GM18867 (cell line): ENCODE data around the gene RANGRF.
"Not testable (repeated sequence)": the region's sequence is repeated elsewhere in the genome, so short reads cannot be mapped to it uniquely, and the experiment has no call there.

Source experiments
- ATAC-seq: cut with Tn5 transposase; IDR thresholded peaks from one replicate; pipeline ENCODE4 v1.9.1; 2021; ENCODE audit warnings: mild to moderate bottlenecking, moderate library complexity; ENCODE audit not compliant: unreplicated experiment

Gene RANGRF, protein sequence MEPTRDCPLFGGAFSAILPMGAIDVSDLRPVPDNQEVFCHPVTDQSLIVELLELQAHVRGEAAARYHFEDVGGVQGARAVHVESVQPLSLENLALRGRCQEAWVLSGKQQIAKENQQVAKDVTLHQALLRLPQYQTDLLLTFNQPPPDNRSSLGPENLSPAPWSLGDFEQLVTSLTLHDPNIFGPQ

DNA sequence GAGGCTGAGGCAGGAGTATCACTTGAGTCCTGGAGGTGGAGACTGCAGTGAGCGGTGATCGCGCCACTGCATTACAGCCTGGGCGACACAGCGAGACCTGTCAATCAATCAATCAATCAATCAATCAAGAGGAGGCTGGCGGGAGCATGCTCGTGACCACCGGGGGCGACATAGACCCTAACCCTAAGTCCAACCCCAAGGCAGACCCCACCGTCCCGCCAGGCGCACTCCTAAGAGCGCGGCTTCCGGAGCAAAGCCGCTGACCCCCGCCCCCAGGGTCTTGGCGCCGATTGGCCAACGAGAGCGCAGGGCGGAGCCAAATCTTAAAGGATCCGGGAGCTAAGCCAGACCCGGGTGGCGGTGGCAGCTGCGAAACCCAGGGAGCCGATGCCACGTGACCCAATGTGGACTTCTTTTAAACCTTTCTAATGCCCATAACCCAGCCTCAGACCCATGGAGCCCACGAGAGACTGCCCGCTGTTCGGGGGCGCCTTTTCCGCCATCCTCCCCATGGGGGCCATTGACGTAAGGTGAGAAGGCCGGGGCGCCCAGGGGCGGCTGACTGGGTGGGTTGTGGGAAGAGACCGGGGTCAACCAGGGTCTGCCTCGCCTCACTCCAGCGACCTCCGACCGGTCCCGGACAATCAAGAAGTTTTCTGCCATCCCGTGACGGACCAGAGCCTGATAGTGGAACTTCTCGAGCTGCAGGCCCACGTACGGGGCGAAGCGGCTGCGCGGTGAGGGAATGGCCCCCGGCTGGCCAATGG is at the start of gene RANGRF:
Gene RANGRF, plus strand, starts transcription at position 335 of the 767 bp plus-strand sequence. Its CDS starts 119 bp downstream, at position 454.
- peak; percentile 74 for ATAC-seq

DNA sequence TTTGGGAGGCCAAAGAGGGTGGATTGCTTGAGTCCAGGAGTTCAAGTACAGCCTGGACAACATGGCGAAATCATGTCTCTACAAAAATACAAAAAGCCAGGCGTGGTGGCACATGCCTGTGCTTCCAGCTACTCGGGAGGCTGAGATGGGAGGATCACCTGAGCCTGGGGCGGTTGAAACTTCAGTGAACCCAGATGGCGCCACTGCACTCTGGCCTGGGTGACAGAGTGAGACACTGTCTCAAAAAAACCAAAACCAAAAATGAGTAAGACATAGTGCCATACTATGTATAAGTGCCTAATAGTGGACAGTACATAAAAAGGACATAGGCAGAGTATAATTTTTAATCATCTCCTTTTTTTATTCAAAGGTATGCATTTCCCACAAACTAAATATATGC is 44.6 kb upstream of the RANGRF start:
- no peak for ATAC-seq

DNA sequence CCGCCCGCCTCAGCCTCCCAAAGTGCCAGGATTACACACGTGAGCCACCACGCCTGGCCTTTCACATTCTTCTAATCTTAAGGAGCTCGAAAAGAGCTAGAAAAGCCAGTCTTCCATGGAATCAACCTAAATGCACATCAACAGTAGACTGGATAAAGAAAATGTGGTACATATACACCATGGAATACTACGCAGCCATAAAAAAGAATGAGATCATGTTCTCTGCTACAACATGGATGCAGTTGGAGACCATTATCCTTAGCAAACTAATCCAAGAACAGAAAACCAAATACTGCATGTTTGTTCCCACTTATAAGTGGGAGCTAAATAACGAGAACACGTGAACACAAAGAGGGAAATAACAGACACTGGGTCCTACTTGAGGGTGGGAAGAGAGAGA is 43.7 kb upstream of the RANGRF start:
- ATAC-seq, result no peak

DNA sequence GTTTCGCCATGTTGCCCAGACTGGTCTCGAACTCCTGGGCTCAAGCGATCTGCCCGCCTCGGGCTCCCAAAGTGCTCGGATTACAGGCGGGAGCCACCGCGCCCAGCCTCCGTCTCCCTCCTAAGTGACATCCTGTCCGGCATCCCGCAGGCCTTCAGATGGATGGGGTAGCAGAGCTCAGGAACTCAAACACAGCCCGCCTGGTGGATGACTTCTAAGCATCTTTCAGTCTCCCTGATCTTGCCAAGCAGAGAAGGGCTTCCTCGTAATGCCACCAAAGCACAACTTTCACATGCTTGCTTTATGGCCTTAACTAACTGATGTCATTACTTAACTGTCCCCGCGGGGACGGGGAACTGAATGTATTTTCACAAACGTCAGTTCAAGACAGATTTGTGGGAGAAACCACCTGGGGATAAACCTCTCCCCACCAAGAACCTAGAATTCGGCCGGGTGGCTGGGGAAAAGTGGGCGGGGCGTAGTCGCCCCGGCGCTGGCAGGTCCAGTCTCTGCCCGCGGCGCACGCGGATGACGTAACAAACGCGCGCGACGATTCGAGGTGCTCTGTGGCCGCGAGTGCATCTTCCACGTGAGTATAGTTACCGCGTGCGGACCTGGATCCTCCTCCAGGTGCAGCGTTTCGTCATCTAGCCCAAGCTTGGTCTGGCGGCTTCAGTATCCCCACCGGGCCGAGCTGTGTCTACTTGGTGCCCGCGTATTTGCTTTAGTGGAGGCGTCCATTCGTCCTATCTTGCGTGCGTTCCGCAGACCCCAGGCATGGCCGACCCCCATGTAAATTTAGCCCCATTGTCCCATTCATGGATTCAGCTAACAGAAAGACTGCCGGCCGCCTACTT is 39.5 kb upstream of the RANGRF start, which contains the start of gene PFAS:
Gene PFAS, plus strand, starts transcription at position 539 of the 857 bp plus-strand sequence. CDS start 4,649 bp downstream, outside the sequence.
- peak; percentile 57 for ATAC-seq

DNA sequence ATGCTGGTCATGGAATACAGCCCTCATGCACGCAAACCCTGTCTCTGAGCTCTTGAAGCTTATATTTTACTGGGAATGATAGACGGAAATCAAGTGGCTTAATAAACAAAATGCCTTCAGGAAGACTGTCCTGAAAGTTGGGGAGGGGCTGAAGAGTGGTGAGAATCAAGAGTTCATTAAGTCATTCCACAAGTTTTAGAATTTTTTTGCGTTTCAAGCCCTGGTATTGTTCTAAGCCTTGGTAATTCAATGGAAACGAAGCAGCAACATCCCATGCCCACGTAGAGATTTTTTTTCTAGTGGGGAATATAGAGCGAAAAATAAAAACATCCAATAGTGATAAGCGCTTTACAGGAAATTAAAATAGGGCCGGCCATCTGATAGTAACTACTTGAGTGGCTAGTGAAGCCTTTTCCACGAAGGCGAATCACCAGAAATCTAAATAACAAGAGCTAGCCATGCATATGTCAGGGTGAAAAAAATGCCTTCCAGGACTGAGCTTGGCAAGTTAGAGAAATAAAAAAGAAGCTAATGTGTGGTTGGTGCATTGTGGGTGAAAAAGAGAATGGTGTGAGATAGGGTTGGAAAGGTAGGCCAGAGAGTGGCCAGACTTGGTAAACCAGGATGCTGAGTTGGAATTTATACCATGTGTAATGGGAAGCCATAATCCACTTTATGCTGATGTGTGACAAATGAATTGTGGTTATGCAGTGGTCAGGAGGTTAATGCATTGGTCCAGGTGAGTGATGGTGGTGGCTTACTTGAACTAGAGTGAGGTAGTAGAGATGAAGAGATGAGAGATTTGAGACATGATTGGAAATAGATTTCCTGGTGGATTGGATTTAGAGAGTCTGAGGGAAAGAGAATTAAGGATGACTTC is 38.6 kb upstream of the RANGRF start:
- ATAC-seq, result no peak

DNA sequence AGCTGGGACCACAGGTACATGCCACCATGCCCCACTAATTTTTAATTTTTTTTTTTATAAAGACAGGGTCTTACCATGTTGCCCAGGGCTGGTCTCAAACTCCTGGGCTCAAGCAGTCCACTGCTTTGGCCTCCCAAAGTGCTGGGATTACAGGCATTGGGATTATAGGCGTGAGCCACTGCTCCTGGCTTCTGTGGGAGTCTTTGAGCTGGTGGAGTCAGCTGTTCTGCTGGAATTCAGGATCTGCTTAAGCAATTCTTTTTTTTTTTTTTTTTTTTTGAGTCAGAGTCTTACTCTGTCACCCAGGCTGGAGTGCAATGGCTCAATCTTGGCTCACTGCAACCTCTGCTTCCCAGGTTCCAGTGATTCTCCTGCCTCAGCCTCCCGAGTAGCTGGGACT is 37.1 kb upstream of the RANGRF start:
- not testable (repeated sequence) for ATAC-seq

DNA sequence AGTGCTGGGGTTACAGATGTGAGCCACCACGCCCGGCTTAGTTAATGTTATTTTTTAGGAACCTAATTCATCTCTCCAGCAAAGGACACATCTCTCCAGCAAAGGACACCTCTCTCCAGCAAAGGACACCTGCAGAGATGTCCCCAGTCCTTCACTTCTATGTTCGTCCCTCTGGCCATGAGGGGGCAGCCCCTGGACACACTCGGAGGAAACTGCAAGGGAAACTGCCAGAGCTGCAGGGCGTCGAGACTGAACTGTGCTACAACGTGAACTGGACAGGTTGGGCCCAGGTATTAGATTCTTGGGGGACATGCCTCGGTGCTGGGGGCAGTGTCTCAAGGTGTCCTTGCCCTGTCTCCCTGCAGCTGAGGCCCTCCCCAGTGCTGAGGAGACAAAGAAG is 34.7 kb upstream of the RANGRF start:
- ATAC-seq, result no peak

DNA sequence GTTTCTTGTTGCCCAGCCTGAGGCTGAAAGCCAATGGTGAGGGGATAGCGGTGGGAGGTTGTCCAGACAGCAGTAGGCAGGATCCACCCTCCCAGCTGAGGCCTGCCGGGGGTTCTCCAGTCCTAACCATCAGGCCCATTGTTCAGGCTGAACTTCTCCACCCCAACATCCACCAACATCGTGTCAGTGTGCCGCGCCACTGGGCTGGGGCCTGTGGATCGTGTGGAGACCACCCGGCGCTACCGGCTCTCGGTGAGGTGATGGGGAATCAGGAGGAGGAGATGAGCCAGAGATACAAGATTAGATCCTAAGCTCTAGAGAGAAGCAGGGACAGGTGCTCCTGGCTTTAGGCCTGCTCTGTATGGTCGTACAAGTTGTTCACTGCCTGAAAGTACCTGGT is 33.6 kb upstream of the RANGRF start:
- no peak for ATAC-seq

DNA sequence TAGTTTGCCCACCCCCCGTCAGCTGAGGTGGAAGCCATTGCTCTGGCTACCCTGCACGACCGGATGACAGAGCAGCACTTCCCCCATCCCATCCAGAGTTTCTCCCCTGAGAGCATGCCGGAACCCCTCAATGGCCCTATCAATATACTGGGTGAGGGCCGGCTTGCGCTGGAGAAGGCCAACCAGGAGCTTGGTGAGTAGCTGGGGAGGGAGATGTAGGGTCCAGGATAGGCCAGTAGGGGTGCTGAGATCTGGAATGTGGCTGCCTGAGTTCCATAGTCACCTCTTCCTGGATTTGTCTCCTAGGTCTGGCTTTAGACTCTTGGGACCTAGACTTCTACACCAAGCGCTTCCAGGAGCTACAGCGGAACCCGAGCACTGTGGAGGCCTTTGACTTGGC is 33.0 kb upstream of the RANGRF start:
- no peak for ATAC-seq

DNA sequence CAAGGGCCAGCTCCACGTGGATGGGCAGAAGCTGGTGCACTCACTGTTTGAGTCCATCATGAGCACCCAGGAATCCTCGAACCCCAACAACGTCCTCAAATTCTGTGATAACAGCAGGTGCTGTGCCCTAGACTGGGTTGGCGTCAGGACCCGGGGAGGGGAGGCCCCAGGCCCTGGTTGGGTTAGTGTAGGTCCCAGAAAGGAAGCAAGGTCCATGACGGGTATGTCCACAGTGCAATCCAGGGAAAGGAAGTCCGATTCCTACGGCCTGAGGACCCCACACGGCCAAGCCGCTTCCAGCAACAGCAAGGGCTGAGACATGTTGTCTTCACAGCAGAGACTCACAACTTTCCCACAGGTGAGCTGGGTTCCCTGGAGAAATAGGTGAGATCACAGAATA is 32.2 kb upstream of the RANGRF start:
- ATAC-seq, result no peak

DNA sequence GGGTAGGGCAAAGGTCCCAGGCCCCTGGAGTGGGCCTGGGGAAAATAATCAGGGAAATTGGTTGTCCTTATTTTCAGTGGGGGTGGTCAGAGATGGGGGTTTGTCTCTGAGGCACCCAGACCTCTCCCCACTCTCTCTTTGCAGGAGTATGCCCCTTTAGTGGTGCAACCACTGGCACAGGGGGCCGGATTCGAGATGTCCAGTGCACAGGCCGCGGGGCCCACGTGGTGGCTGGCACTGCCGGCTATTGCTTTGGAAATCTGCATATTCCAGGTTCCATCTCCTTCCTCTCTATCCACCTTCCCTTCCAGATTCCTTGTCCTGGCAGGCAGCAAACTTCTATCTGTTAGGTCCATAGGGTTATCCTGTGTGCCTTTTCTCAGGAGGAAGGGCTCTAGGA is 31.8 kb upstream of the RANGRF start:
- ATAC-seq, result no peak

DNA sequence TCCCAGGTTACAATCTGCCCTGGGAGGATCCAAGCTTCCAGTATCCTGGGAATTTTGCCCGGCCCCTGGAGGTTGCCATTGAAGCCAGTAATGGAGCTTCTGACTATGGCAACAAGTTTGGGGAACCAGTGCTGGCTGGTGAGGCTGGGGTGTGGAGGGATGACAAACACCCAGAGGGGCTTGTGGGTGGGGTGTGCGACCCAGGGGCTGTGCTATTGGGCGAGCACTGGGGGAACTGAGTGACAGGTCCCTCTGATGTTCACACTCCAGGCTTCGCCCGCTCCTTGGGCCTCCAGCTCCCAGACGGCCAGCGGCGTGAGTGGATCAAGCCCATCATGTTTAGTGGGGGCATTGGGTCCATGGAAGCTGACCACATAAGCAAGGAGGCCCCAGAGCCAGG is 30.7 kb upstream of the RANGRF start:
- no peak for ATAC-seq

DNA sequence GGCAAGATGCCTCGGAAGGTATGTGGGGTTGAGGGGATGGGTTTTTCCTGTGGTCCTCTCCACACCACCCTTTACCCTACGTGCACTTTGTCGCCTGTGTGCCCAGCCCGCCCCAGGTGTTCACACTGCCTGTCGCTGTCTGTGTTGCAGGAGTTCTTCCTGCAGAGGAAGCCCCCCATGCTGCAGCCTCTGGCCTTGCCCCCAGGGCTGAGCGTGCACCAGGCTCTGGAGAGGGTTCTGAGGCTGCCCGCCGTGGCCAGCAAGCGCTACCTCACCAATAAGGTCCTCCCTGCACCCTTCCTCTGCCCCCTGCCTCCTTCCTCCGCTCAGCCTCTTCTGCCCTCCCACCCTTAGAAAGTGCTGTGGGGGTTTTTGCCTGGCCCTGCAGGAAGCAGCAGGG is 24.1 kb upstream of the RANGRF start:
- ATAC-seq, result no peak

DNA sequence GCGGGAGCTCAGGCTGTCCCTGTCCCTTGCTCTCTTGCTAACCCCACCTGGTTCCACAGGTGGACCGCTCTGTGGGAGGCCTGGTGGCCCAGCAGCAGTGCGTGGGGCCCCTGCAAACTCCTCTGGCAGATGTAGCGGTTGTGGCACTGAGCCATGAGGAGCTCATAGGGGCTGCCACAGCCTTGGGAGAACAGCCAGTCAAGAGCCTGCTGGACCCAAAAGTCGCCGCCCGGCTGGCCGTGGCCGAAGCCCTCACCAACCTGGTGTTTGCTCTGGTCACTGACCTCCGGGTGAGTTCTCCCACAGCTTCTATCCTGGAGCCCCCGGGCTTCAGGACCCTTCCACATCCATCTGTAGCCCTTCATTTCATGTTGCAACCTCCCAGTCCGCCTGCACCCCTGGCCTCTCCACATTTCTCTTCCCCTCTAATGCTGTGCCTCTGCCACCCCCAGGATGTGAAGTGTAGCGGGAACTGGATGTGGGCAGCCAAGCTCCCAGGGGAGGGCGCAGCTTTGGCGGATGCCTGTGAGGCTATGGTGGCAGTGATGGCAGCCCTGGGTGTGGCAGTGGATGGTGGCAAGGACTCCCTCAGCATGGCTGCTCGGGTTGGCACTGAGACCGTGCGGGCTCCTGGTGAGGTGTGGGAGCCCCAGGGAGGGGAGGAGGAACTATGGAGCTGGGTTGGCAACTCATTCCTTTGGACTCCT is 23.5 kb upstream of the RANGRF start:
- no peak for ATAC-seq

DNA sequence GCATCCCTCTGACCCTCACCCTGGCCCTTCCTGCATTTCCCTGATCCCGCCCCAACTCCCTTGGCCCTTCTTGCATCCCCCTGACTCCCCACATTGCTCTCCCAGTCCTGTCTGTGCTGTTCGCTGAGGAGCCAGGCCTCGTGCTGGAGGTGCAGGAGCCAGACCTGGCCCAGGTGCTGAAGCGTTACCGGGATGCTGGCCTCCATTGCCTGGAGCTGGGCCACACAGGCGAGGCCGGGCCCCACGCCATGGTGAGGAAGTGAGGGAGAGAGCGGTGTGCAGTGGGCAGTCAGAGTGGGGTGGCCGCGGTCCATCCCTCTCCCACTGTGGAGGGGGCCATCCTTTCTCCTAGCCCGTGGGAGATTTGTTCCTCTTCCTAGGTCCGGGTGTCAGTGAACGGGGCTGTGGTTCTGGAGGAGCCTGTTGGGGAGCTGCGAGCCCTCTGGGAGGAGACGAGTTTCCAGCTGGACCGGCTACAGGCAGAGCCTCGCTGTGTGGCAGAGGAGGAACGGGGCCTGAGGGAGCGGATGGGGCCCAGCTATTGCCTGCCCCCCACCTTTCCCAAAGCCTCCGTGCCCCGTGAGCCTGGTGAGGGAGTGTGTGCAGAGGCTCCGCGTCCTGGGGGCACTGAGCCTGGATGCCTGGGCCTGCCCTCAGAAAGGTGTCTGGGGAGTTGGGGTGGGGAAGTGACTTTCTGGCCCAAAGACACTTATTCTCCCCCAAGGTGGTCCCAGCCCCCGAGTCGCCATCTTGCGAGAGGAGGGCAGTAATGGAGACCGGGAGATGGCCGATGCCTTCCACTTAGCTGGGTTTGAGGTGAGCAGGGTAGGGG is 21.6 kb upstream of the RANGRF start:
- ATAC-seq, result no peak

DNA sequence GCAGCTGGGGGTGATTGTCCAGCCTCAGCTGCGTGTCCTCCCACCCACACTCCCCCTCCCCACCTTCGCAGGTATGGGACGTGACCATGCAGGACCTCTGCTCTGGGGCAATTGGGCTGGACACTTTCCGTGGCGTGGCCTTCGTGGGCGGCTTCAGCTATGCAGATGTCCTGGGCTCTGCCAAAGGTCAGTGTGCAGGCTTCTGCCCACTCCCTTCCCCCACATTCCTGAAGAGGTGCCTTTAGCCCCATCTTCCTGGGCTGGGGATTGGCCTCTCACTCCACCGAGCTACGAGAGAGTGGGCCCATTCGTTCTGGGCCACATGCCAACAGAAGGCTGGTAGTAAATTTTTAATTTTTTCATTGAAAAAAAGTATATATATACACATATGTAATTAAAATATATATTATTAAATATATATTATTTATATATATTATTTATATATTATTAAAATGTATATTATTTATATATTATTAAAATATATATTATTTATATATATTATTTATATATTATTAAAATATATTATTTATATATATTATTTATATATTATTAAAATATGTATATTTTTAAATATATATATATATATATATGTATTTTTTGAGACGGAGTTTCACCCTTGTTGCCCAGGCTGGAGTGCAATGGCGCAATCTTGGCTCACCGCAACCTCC is 20.9 kb upstream of the RANGRF start:
- no peak for ATAC-seq

DNA sequence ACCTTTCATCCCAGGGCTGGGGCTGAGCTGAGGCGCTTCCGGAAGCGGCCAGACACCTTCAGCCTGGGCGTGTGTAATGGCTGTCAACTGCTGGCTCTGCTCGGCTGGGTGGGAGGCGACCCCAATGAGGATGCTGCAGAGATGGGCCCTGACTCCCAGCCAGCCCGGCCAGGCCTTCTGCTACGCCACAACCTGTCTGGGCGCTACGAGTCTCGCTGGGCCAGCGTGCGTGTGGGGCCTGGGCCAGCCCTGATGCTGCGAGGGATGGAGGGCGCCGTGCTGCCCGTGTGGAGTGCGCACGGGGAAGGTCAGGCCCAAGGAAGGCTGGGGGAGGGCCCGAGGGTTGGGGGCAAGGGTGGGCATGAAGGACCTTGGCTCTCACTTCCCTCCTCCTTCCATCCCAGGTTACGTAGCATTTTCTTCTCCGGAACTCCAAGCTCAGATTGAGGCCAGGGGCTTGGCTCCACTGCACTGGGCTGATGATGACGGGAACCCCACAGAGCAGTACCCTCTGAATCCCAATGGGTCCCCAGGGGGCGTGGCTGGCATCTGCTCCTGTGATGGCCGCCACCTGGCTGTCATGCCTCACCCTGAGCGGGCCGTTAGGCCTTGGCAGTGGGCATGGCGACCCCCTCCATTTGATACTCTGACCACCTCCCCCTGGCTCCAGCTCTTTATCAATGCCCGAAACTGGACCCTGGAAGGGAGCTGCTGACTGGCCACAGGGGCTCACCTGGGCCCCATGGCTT is 19.7 kb upstream of the RANGRF start:
- no peak for ATAC-seq

DNA sequence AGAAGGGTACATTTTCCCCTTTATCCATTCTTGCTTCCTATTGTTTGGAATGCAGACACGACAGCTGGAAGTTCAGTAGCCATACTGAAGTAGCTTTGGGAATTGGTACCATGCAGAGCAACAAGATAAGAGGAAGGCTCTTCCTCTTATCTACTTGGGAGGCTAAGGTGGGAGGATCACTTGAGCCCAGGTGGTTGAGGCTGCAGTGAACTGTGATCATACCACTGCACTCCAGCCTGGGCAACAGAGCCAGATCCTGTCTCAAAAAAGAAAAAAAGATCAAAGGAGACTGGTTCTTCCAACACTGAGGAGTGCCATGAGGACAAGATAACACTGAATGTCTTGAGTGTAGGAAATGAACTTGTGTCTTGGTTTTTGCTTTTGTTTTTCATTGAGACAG is 16.0 kb upstream of the RANGRF start:
- ATAC-seq, result no peak
